Gastrocnemius medialis (tissue), 4 donors: Measurements from ENCODE around the gene SMIM29. TPM values are rescaled to one million over a fixed set of nuclear protein-coding genes. Genes with fewer than 3 reads are reported as not detected.

ENCODE experiments used
- ATAC-seq, 2 donors: fragments of 150-250 bp; one replicate each; pipeline ENCODE4 v1.9.1; 2016
- DNase-seq, 2 donors: peaks; one replicate each; pipeline ENCODE4 v3.0.0-alpha.2; 2019
- H3K27ac ChIP-seq, 4 donors: fragments of 200-600 bp; sonication (generic); 1 replicate in 1 of 4; 2 replicates in 3 of 4; pipeline ENCODE4 v1.5.1; 2016 to 2018; ENCODE audit warnings: mild to moderate bottlenecking in 2 of 4, moderate library complexity in 1 of 4
- H3K27me3 ChIP-seq, 3 donors: fragments of 200-600 bp; sonication (generic) in 2 of 3; 1 replicate in 1 of 3; 2 replicates in 2 of 3; pipeline versions ENCODE4 v1.5.1 to v1.6.0; 2016 to 2019; ENCODE audit warnings: mild to moderate bottlenecking in 1 of 3, moderate library complexity in 1 of 3
- H3K36me3 ChIP-seq, 2 donors: fragments of 200-600 bp; sonication (generic) in 1 of 2; one replicate each; pipeline ENCODE4 v1.5.1; 2017 to 2018
- H3K4me1 ChIP-seq, 2 donors: fragments of 200-600 bp; sonication (generic) in 1 of 2; one replicate each; pipeline ENCODE4 v1.5.1; 2016 to 2017; ENCODE audit warnings: mild to moderate bottlenecking in 2 of 2
- H3K4me3 ChIP-seq, 4 donors: fragments of 200-600 bp; sonication (generic) in 3 of 4; 1 replicate in 1 of 4; 2 replicates in 3 of 4; pipeline ENCODE4 v1.5.1; 2016 to 2019; ENCODE audit warnings: mild to moderate bottlenecking in 2 of 4
- H3K9me3 ChIP-seq, 3 donors: fragments of 200-600 bp; sonication (generic) in 2 of 3; 1 replicate in 1 of 3; 2 replicates in 2 of 3; pipeline ENCODE4 v1.5.1; 2016 to 2019
- CTCF ChIP-seq, 5 experiments: fragments of 450-650 bp in 3 of 5; fragments of 200-600 bp in 2 of 5; sonication (generic) in 2 of 5; IDR thresholded peaks in 4 of 5; conservative IDR thresholded peaks in 1 of 5; 1 replicate in 4 of 5; 2 replicates in 1 of 5; pipeline ENCODE4 v1.5.1; 2016 to 2019; ENCODE audit warnings: antibody characterized with exemption in 5 of 5, mild to moderate bottlenecking in 3 of 5, moderate library complexity in 3 of 5
- POLR2A ChIP-seq, 2 donors: fragments of 450-650 bp; IDR thresholded peaks; one replicate each; pipeline ENCODE4 v1.6.1; 2017; ENCODE audit warnings: antibody characterized with exemption in 2 of 2, mild to moderate bottlenecking in 2 of 2, moderate library complexity in 2 of 2
- in situ Hi-C, 4 donors: fragments of 200-750 bp; cut with MboI; loops; one replicate each; pipeline versions ENCODE4 v1.15.0 to v1.8.0; 2017; ENCODE audit warnings: low sequenced_read_pairs in 4 of 4
- intact Hi-C: fragments of 100-400 bp; cut with DNase I; formaldehyde crosslinking; loops from one replicate; pipeline ENCODE4 v1.15.1; 2023; ENCODE audit warnings: low total_unique reads
- total RNA-seq, 4 donors: library from RNA; depleted of rRNA; stranded (reverse); fragments of >200 nt; gene quantifications; one replicate each; pipeline versions ENCODE4 v1.1.0 to v1.2.3, GENCODE V29; 2016

SMIM29 gene
- total RNA-seq, 4 donors from 2014 or later, result 21.4 to 39.5 (median 33.4) TPM

GRCh38 chr6:34204693-34205092 is 44.1 kb downstream of the SMIM29 start:
- Histone ChIP-seq H3K36me3 (no peaks in the 10 kb centered on the region), H3K9me3 (no peaks in the 10 kb centered on the region), H3K4me1 (no peaks in the 10 kb centered on the region), H3K27ac (no peak overlapping the region), H3K4me3 (no peak overlapping the region), H3K27me3 (no peaks in the 10 kb centered on the region)
- DNase-seq (no peak), ATAC-seq (no peak)
- intact Hi-C loops, result no loop called here
- TF ChIP-seq POLR2A (IDR thresholded peaks at IDR 0.05), result no peak
- TF ChIP-seq CTCF (IDR thresholded peaks at IDR 0.05 in 4 of 5, conservative IDR thresholded peaks at IDR 0.05 in 1 of 5), result no peak
- in situ Hi-C loops, result loop anchor here in 1 of 4 donors (25.0 kb wide), 1 partner anchor 408 kb away; no protein-coding TSS in a partner anchor

GRCh38 chr6:34202329-34203201 is 46.2 kb downstream of the SMIM29 start:
- Histone ChIP-seq H3K27ac (no peak overlapping the region), H3K36me3 (no peaks in the 10 kb centered on the region), H3K4me3 (no peak overlapping the region), H3K9me3 (no peaks in the 10 kb centered on the region), H3K4me1 (no peaks in the 10 kb centered on the region), H3K27me3 (no peaks in the 10 kb centered on the region)
- intact Hi-C loops, result no loop called here
- DNase-seq (no peak), ATAC-seq (no peak)
- in situ Hi-C loops, result loop anchor here in 1 of 4 donors (25.0 kb wide), 1 partner anchor 410 kb away; no protein-coding TSS in a partner anchor
- no peak for TF ChIP-seq CTCF (IDR thresholded peaks at IDR 0.05 in 4 of 5, conservative IDR thresholded peaks at IDR 0.05 in 1 of 5)
- TF ChIP-seq POLR2A (IDR thresholded peaks at IDR 0.05), result no peak

DNA sequence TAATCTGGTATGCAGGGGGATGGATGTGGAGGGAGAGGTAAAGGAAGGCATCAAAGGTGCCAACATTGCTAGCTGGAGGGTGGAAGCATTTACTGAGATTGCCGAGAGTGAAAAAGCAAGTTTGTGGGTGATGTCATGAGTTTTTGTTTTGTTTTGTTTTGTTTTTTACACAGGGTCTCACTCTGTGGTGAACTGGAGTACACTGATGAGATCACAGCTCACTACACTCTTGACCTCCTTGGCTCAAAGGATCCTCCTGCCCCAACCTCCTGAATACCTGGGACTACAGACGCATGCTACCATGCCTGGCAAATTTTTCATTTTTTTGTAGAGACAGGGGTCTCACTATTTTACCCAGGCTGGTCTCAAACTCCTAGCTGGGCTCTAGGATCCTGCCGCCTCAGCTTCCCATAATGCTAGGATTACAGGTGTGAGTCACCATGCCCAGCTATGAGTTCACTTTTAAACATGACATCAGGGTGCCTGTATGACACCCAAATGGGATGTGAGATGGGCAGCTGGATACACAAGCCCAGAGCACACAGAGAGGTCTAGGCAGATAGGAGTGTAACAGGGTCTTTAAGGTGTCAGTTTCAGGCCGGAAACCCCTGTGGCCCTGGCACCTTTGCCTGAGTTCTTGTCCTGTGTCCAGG is 47.2 kb downstream of the SMIM29 start:
- no peaks in the 10 kb centered on the region for H3K9me3 ChIP-seq
- no peak overlapping the region for H3K4me3 ChIP-seq
- H3K4me1 ChIP-seq, result peaks cover 0 to 2% of the 10 kb centered on the region in 2 donors
- H3K36me3 ChIP-seq, result no peaks in the 10 kb centered on the region
- H3K27ac ChIP-seq, result no peak overlapping the region
- intact Hi-C loops (no loop called here), in situ Hi-C loops (loop anchor here in 1 of 4 donors (25.0 kb wide), 1 partner anchor 411 kb away; no protein-coding TSS in a partner anchor)
- ATAC-seq (no peak), DNase-seq (no peak)
- TF ChIP-seq POLR2A (IDR thresholded peaks at IDR 0.05) (no peak), CTCF (IDR thresholded peaks at IDR 0.05 in 4 of 5, conservative IDR thresholded peaks at IDR 0.05 in 1 of 5) (no peak)
- no peaks in the 10 kb centered on the region for H3K27me3 ChIP-seq

DNA sequence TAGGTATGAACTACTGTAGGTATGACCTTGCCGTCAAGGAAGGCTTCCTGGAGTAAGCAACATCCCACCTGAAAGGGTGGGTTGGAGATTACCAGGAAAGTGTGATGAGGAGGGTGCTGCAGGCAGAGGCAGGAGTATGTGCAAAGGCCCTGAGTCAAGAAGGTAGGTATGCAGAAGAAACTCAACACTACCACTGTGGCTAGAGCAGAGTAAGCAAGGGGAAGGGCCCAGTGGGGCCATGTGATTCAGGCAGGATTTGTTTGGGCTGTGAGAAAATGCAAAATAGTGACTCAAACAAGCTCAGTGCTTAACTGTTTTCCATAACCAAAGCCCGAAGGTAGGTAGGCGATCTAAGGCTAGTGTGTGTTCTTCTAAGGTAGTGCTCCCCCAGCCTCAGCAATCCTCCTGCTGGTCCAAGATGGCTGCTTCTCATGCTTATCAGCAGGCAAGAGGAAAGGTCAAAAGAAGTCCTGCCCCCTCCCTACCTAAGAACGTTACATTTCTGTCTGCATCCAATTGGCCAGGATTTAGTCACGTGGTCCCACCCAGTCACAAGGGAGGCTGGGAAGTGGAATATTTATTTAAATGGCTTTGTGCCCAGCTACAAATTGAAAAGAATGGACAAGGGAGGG is 48.4 kb downstream of the SMIM29 start:
- Histone ChIP-seq H3K27ac (no peak overlapping the region), H3K27me3 (no peaks in the 10 kb centered on the region), H3K9me3 (no peaks in the 10 kb centered on the region), H3K4me1 (peaks cover 3 to 5% of the 10 kb centered on the region in 2 donors), H3K36me3 (no peaks in the 10 kb centered on the region), H3K4me3 (no peak overlapping the region)
- DNase-seq (no peak), ATAC-seq (no peak)
- TF ChIP-seq CTCF (IDR thresholded peaks at IDR 0.05 in 4 of 5, conservative IDR thresholded peaks at IDR 0.05 in 1 of 5) (no peak), POLR2A (IDR thresholded peaks at IDR 0.05) (no peak)
- intact Hi-C loops (no loop called here), in situ Hi-C loops (loop anchor here in 1 of 4 donors (25.0 kb wide), 1 partner anchor 412 kb away; no protein-coding TSS in a partner anchor)
